Endometrial microvascular endothelial cells (primary cell): Measurements from ENCODE around the gene DIRAS1. TPM values are rescaled to one million over a fixed set of nuclear protein-coding genes. Genes with fewer than 3 reads are reported as not detected.

Experiments
- total RNA-seq: library from RNA; depleted of rRNA; stranded (reverse); fragments of >200 nt; gene quantifications from one replicate; pipeline ENCODE4 v1.2.3, GENCODE V29; 2015; ENCODE audit errors: inconsistent ontology term

DIRAS1 gene
- total RNA-seq, 1 donor from 2014 or later = not detected

Other genes with a start within 250 kb of the DIRAS1 start
- 45.3 TPM for gene GADD45B, start 245.2 kb downstream of the DIRAS1 start, total RNA-seq
- gene GNG7, start 18.7 kb downstream of the DIRAS1 start, total RNA-seq = not detected
- 41.0 TPM for gene SLC39A3, start 18.6 kb upstream of the DIRAS1 start, total RNA-seq
- 101 TPM for gene SGTA, start 61.9 kb upstream of the DIRAS1 start, total RNA-seq
- 140 TPM for gene THOP1, start 64.1 kb upstream of the DIRAS1 start, total RNA-seq
- gene ZNF554, start 98.5 kb upstream of the DIRAS1 start, total RNA-seq = 5.4 TPM
- 3.2 TPM for gene ZNF555, start 120.1 kb upstream of the DIRAS1 start, total RNA-seq
- gene ZNF556, start 146.0 kb upstream of the DIRAS1 start, total RNA-seq = not detected
- 4.6 TPM for gene ZNF57, start 179.6 kb upstream of the DIRAS1 start, total RNA-seq
- 2.3 TPM for gene ZNF77, start 223.6 kb upstream of the DIRAS1 start, total RNA-seq